K562 (cell line): ENCODE results near the gene PNMA8C. TPM values are rescaled to one million over a fixed set of nuclear protein-coding genes. Genes with fewer than 3 reads are reported as not detected.

Source experiments
- ATF1 ChIP-seq, 2 experiments: fragments of 450-650 bp in 1 of 2; IDR thresholded peaks; 2 replicates each; pipeline ENCODE4 v1.6.1; 2016; ENCODE audit warnings: missing compliant biosample characterization in 1 of 2, missing genetic modification characterization in 1 of 2
- CGGBP1 ChIP-seq: fragments of 250-450 bp; sonication (Bioruptor Pico); IDR thresholded peaks from 2 replicates; pipeline ENCODE4 v1.9.0; 2021; ENCODE audit warnings: mild to moderate bottlenecking
- CREB3 ChIP-seq: fragments of 450-650 bp; conservative IDR thresholded peaks from 2 replicates; pipeline ENCODE4 v1.6.1; 2016; ENCODE audit warnings: missing genetic modification characterization, low read depth, mild to moderate bottlenecking, missing compliant biosample characterization, moderate library complexity
- CTBP1 ChIP-seq: fragments of 450-650 bp; IDR thresholded peaks from 2 replicates; pipeline ENCODE4 v1.6.1; 2016; ENCODE audit warnings: borderline replicate concordance
- E2F3 ChIP-seq: fragments of 250-450 bp; sonication (Bioruptor Pico); IDR thresholded peaks from 2 replicates; pipeline ENCODE4 v1.4.0; 2020; ENCODE audit warnings: mild to moderate bottlenecking
- ILF3 ChIP-seq: fragments of 450-650 bp; IDR thresholded peaks from 2 replicates; pipeline ENCODE4 v1.6.1; 2018; ENCODE audit warnings: antibody characterized with exemption, mild to moderate bottlenecking, moderate library complexity, borderline replicate concordance
- RREB1 ChIP-seq: fragments of 250-450 bp; sonication (Bioruptor Pico); IDR thresholded peaks from 2 replicates; pipeline ENCODE4 v1.4.0; 2020
- SMARCA5 ChIP-seq: fragments of 450-650 bp; IDR thresholded peaks from 2 replicates; pipeline ENCODE4 v1.6.1; 2016
- SP2 ChIP-seq: IDR thresholded peaks from 2 replicates; pipeline ENCODE4 v1.6.1; 2011; ENCODE audit warnings: mild to moderate bottlenecking, low read depth, low read length, moderate library complexity; ENCODE audit not compliant: poor library complexity, severe bottlenecking; ENCODE audit errors: extremely low read depth
- SREBF2 ChIP-seq: sonication (generic); formaldehyde crosslinking; IDR thresholded peaks from 2 replicates; pipeline ENCODE4 v1.4.0; 2020; ENCODE audit warnings: mild to moderate bottlenecking, missing genetic modification reagents
- TEAD2 ChIP-seq: fragments of 450-650 bp; IDR thresholded peaks from 2 replicates; pipeline ENCODE4 v1.6.1; 2016; ENCODE audit warnings: missing genetic modification characterization, control low read depth, missing compliant biosample characterization
- TFAM ChIP-seq: fragments of 250-450 bp; sonication (Bioruptor Pico); conservative IDR thresholded peaks from 2 replicates; pipeline ENCODE4 v1.5.0; 2021; ENCODE audit warnings: mild to moderate bottlenecking, moderate library complexity
- ZEB2 ChIP-seq: fragments of 450-650 bp; IDR thresholded peaks from 2 replicates; pipeline ENCODE4 v1.6.1; 2016
- ZNF217 ChIP-seq: sonication (generic); formaldehyde crosslinking; IDR thresholded peaks from 2 replicates; pipeline ENCODE4 v1.8.0; 2022; ENCODE audit warnings: mild to moderate bottlenecking, missing genetic modification reagents
- ZNF384 ChIP-seq: IDR thresholded peaks from 2 replicates; pipeline ENCODE4 v1.6.1; 2012; ENCODE audit warnings: low read depth, low read length, improper control_type of control experiment
- ZNF41 ChIP-seq: fragments of 250-450 bp; sonication (Bioruptor Pico); conservative IDR thresholded peaks from 2 replicates; pipeline ENCODE4 v1.4.0; 2020; ENCODE audit warnings: mild to moderate bottlenecking
- ZNF76 ChIP-seq: fragments of 250-450 bp; sonication (Bioruptor Pico); IDR thresholded peaks from 2 replicates; pipeline ENCODE4 v1.4.0; 2020; ENCODE audit warnings: mild to moderate bottlenecking, moderate library complexity, borderline replicate concordance
- polyA plus RNA-seq, 8 experiments: library from polyadenylated mRNA; depleted of rRNA in 4 of 8; stranded (reverse) in 5 of 8; unstranded in 3 of 8; fragments of >200 nt; fragmentation: Nextera tagmentation in 2 of 8; fragmentation: Illumina TruSeq in 1 of 8; extraction: Ambion mirVana in 2 of 8; extraction: Trizol in 1 of 8; gene quantifications; 2 replicates each; pipeline versions ENCODE4 v1.2.1 to v1.2.3, GENCODE V29; 2011 to 2014; ENCODE audit warnings: inconsistent platforms in 1 of 8, missing spikeins in 1 of 8
- total RNA-seq, 7 experiments: library from RNA; depleted of rRNA in 6 of 7; stranded (reverse); fragments of >200 nt in 6 of 7; fragmentation: Illumina TruSeq in 2 of 7; extraction: Trizol in 2 of 7; gene quantifications; 2 replicates each; pipeline versions ENCODE4 v1.2.1 to v1.2.3, GENCODE V29; 2011 to 2021; ENCODE audit warnings: low replicate concordance in 1 of 7

PNMA8C gene
- total and polyA plus RNA-seq, 9 of the 15 experiments (the other 6 are each of a cell fraction or from before 2014, with no cell fraction given): 0.04 to 0.05 (median 0.05) TPM; not detected in 6

- TF ChIP-seq RREB1 (CRISPR knock-in tag) (no peak), SMARCA5 (no peak), ZNF217 (CRISPR knock-in tag) (no peak), ATF1 (CRISPR knock-in tag; IDR thresholded peaks at IDR 0.05) (no peak), ATF1 (tag; IDR thresholded peaks at IDR 0.05) (peak; percentile 88), E2F3 (CRISPR knock-in tag) (no peak), CREB3 (no peak), CGGBP1 (no peak), ZNF41 (CRISPR knock-in tag) (0 out of 2 replicates have a peak, but pooled peaks have one; percentile 22), SP2 (peak; percentile 53), ILF3 (no peak), ZNF384 (no peak), SREBF2 (CRISPR knock-in tag) (no peak), ZNF76 (CRISPR knock-in tag) (no peak), CTBP1 (peak; percentile 88), TFAM (CRISPR knock-in tag) (no peak), TEAD2 (tag) (no peak), ZEB2 (no peak; the same call in 1 of the 2 replicates)
Measured at GRCh38 chr19:46413262-46414031, 15.3 kb downstream of the PNMA8C start, which contains the start of gene CCDC8 (continued).
